ENCODE data around the gene CDC42BPG.

Gene CDC42BPG

DNA sequence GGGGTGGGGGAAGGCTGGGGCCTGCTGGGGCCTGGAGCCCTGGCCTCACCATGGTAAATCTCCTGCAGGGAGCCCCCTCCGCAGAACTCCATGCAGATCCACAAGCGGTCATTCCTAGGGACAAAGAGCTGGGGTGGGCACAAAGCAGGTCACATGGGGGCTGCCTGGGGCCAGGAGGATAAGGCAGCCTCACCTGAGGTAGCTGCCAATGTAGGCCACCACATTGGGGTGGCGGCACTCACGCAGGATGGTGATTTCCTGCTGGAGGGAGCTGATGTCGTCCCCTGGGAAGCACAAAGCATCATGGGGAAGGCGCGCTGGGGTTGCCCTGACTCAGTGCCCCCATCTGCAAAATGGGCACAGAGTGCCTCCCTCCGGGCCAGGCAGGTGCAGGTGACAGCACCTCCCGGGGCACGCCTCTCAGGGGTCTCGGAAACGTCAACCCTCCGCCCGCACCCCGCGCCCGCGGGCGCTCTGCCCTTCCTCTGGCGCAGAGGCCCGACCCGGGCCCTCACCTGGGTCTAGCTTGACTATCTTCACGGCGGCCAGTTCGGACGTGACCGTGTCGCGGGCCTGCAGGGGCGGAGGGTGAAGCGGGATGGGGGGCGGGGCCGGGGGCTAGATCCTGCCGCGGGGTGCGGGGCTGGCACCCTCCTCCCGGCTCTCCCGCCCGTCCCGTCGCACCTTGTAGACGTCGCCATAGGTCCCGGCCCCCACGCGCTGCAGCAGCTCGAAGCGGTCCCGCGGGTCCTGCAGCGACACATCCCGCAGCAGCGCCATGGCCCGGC, 41.9 kb downstream of the CDC42BPG start:
- no peak for DNase-seq

DNA sequence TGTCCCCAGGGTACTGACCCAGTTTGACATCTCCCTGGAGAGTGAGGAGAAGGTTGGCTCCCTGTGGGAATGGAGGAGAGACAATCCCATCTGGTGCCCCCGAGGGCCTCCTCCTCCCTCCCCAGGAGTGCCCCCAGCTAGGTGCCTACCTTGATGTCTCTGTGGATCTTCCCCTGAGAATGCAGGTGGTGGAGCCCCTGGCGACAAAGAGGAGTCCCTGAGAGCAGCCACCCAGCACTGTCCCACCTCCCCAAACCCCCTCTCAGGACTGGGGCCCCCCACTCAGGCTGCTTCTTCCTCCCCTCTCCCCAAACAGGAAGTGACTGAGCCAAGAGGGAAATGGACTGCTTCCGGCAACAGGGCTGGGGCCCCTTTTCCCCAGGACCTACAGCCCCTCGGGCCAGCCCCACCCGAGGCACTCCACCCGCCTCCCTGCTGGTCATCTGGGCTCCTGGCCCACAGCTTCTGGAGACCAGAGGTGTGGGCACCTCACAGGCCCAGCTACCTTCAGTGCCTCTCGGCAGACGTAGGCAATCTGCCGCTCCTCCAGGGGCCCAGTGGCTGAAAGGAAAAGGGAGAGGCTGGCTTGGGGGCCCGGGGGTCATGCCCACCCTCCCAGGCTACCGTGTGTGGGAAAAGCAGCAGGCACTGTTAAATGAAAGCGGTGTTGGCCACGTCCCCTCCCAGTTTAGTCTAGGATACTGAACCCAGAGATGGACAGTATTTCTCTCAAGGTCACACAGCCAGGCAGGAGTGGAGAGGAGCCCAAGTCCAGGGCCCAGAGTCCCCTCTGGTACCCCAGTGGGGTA, 42.7 kb downstream of the CDC42BPG start:
- no peak for DNase-seq

DNA sequence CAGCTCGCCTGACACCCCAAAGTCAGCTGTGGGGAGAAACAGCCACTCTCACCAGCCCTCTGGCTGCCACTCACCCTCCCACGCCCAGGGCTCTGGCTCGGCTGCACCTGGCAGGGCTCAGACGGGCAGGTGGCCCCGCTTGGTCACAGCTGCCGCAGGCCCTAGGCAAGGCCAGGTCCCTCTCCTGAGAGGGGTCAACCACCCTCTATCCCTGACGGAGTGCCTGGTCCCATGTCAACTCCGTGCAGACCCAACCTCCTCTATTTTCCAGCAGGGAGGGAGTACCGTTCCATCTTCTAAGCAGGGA, 43.3 kb downstream of the CDC42BPG start:
- no peak for DNase-seq

DNA sequence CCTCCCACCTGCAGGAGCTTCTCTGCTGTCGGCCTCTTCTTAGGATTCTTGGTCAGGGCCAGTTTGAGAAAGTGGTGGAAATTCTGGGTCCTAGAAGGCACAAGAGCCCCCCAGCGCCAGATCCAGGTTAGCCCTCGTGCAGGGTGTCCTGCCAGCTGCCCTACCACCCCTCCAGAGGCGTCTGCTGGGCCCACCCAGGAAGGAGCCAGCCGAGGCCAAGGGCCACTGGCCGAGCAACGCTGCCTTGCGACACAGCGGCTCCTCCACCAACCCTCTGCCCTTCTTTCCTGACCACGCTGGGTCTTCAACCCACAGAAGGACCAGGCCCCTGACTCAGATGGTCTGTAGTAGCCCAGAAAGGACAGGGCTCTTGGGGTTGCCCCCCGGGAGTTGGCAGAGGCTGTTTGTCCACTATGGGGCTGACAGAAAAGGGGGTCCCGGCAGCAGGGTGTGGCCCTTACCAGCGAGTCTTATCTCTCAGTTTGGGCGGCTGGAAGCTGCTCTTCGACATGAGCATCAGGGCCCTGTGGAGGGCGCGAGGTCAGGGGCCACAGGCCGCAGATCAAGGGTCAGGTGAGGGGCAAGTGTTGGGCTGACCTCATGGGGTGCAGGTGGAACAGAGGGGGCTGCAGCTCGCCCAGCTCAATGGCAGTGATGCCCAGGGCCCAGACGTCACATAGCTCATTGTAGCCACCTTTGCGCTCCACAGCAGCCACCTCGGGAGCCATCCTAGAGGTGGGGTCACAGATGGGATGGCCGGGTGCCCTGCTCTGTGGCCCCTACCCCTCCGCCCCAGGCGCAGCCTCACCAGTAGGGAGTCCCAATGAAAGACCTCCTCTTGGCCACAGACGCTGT, 43.9 kb downstream of the CDC42BPG start:
- no peak for DNase-seq

DNA sequence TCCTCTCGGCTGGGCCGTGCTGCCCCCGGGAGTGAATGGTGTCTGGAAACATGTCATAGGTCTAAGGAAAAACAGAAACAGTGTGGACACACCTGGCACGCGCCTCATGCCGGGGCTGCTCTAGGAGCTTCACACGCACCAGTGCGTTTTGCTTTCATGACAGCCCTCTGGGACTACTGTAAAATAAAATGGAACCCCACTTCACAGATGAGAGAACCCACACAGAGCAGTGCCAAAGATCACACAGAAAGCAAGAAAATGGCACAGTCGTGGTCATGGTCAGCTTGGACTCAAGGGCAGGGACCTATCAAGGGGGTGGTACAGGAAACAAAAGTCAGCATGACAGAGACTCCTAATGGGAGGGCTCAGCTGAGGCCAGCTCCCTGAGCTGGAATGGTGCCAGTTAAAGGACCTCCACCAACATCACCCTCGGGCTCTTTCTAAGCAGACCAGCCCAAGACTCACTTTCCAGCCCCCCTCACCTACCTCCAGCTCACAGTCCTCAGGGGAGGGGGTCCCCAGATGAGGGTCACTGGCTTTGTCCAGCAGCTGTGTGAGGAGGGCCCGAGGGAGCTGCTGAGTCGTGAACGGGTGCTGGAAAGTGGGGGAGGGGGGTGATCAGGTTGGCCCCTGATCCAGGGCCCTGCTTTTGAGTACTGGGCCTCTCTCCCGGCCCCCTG, 44.7 kb downstream of the CDC42BPG start:
- DNase-seq, result no peak

DNA sequence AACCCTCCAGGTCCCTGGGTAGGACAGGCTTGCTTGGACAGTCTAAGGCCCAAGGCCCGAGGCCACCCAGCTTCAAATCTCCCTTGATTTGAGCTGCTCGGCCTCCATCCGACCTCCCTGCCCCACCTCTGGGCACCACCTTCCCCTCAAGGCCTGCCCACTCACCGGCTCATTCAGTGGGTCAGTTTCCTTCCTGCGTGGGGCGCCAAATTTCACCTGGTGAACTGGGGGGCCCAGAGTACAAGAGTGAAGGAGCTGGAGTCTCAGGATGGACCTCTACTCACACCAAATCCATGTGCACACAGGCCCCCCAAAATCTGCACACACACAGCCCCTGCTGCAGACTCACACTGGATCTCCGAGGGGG, 45.2 kb downstream of the CDC42BPG start:
- DNase-seq, result no peak

DNA sequence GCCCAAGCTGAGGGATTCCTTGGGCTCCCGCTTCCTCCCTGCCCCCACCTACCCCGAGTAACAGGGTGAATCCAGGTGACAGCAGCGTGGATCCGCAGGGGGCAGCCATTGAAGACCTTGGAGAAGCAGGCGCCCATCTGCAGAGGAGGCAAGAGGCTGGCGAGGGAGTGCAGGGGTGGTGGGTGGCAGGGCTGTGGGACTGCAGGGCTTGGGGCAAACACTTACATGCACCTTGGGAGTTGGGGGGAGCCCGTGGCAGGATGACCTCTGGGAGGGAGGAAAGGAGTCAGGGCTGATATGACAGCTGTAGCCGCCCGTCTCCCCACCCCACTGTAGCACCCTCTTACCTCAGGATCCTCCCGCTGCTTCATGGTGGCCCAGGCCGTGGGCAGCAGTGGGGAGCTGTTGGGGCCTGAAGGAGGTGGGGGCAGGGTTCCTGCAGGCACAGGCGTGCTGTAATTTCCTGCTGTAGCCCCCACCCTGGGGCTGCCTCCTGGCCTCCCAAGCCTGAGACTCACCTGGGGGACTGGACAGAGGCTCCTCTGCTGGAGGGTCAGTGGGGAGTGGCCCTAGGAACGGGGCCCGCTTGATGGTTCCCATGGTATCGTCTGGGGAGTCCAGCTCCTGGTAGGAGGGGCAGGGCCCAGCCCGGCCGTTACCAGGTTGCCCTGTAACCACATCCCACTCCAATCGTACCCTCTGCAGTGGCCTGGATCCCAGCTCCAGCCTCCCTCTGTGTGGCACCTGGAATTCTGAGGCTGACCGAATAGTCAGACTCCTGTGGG, 47.5 kb downstream of the CDC42BPG start:
- DNase-seq, result no peak

DNA sequence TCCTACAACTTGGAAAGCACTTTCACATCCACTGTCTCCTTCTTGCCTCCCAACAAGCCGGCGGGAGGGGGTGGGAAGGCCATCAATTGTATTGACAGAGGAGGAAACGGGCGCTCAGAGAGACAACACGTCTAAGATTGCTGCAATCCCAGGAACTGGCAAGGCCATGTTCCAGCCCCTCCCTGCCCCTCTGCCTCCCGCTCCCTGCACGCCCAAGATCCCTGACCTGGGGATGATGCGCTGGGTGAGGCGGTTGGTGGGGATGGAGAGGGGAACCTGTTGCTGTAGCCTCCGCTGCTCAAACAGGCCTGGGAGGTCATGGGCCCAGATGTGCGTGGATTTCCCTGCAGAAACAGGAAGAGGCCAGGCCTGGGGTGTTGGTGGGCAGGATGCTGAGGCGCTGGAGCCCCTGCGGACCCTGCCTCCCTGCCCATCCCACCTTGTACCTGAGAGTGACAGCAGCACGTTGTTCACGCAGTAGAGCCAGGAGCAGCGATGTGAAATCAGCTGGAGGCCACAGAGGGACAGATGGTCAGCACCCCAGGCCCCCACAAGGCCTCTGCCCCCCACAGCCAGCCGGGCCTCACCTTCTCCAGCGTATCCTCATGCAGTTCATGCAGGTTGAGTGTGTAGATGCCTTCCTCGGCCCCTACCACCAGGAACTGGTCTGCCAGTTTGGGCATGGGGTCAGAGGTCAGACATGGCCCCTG, 48.3 kb downstream of the CDC42BPG start:
- DNase-seq, result no peak

DNA sequence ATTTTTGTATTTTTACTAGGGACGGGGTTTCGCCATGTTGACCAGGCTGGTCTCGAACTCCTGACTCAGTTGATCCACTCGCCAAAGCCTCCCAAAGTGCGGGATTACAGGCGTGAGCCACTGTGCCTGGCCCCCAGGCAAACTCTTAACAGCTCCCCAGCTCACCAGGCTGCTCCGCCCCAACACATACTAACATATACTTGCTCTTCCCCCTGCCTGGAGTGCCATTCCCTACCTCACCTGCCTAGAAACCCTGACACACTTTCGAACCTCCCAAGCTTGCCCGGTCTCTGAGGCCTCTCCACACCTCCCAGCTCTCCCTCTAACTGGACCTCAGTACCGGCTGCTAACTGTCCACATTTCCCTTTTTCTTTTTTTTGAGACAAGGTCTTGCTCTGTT, 49.9 kb downstream of the CDC42BPG start:
- no peak for DNase-seq

DNA sequence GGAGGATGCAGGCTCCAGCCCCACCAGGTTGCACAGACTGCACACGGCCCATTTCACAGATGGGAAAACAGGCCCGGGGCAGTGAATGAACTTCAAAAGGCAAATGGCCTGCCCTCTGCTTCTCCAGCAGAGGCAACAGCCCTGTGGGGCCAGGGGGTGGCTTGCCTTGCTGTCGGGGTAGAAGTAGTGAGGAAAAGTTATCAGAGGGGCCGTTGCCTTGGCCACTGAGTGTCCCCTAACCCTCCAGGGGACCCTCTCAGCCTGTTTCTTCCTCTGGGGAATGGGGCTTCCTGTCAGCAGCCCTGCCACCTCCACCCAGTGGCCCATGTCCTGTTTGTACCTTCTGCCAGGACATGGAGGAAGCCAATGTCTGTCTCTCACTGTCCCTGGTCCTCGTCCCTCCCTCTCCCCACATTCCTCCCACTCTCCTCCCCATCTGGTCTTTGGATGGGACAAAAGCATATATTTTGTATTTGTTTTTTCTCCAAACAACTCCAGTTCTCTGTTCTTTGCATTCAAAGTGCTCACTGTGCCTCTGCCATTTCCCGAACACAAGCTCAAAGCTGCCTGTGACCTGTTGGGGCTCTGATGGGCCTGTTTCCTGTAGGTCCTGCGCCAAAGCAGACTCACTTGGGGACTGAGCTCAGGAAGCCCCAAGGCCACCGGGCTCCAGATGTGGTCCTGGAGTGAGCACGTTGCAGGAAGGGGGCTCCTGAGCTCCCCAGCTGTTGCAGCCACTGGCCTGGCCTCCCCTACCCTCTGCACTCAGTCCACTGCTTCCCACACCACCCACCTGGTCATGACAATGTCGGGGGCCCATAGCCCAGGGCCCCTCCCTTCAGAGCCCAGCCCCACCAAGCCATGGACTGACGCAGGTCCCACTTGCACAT, 50.9 kb downstream of the CDC42BPG start:
- DNase-seq, result no peak

DNA sequence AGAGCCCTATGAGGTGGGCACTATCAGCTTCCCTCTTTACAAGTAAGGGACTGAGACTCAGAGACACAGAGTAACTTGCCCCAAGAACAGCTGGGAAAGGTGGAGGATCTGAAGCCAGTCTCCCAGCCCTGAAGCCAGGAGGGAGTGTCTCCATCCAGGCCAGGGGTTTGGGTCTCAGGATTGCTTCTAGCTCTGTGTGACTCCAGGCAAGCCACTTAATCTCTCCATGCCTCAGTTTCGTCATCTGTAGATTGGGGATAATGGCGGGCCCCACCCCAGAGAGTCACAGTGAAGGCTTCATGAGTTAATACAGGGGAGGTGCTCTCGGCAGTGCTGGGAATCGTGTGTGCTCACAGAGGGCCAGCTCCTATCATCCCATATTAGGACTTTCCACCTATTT, 52.0 kb downstream of the CDC42BPG start:
- no peak for DNase-seq

DNA sequence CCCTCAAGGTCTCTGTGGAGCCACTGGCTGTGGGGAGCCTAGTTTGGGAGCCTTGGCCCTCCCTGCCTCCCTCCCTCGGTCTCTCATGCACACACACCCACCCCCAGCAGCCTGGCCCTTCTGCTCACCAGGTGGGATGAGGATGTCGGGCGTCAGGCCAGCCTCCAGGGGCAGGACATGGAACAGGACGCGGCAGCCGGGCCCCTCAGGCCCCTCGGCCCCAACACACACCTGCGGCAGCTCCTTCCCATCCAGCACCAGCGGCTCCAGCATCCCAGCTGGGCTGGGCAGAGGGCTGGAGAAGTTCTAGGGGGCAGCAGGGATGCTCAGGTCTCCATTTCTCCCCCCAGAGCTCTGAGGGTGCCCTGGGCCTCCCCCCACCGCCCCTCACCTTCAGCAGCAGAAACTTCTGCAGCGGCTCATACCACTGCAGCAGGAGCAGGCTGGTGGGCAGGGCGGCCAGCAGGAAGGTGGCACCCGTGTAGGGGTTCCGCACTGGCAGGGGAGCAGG, 52.6 kb downstream of the CDC42BPG start:
- DNase-seq, result no peak

DNA sequence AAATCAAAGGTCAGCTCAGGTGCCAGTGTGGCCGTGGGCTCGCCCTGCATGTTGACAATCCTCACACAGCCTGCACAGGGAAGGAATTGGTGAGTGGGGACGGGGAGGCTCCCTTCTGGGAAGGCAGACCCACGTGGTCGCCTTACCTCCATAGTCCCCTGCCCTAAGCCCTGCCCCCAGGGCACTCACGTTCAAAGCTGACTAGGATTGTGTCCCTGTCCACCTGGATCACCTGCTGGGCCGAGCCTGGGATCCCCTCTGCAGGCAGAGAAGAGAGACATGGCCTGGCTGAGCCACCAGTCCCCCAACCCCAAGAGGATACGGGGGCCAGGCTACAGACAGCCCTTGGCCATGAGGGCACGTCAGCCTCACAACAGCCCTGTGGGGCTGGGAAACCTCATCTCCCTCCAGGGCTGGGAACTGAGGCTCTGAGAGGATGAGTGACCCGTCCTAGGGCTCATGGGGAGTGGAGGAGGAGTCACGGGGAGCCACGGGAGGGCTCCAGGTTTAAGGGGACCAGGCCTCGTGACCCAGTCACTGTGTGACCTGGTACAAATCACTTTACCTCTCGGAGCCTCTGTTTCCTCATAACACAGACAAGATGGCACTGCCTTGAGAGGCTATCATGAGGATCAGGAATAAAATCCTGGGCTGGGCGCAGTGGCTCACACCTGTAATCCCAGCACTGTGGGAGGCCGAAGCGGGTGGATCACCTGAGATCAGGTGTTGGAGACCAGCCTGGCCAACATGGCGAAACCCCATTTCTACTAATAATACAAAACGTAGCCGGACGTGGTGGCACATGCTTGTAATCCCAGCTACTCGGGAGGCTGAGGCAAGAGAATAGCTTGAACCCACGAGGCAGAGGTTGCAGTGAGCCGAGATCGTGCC, 54.0 kb downstream of the CDC42BPG start:
- DNase-seq, result no peak

DNA sequence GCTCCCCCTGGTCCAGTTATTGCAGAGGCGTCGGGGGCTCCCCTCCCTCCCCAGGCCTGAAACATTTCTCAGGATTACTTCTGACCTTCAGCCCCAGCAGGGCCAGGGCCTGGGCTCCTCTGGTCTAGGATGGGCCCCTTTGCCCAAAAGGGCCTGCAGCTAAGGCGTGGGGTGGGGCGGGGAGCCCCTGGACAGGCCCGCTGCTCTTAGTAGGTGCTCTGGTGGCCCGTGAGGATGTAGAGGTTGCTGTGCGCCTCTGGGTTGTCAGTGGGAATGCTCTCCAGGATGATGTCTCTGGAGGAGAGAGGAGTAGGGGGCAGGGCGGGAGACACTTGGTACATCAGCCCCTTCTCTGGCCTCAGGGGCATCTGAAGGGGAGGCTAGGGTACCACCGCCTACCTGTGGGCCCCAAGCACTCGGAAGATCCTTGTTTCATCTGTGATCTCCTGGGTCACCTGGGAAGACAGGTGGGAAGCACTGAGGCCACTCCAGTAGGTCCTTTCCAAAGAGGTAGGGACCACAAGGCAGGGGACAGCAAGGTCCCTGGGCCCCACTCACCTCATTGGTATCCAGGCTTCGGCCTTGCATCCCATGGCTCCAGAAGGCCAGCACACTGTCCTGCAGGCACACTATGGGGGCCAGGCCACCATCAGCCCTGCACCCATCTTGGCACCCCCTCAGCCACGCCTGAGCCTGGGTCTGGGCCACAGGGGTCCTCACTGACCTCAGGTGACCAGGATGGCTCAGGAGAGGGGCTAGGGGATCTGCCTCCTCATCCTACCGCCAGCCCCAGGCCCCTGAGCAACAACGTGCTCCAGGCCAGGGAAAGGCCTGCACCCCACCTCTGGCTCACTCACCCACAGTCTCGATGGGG, 54.9 kb downstream of the CDC42BPG start:
- DNase-seq, result no peak

DNA sequence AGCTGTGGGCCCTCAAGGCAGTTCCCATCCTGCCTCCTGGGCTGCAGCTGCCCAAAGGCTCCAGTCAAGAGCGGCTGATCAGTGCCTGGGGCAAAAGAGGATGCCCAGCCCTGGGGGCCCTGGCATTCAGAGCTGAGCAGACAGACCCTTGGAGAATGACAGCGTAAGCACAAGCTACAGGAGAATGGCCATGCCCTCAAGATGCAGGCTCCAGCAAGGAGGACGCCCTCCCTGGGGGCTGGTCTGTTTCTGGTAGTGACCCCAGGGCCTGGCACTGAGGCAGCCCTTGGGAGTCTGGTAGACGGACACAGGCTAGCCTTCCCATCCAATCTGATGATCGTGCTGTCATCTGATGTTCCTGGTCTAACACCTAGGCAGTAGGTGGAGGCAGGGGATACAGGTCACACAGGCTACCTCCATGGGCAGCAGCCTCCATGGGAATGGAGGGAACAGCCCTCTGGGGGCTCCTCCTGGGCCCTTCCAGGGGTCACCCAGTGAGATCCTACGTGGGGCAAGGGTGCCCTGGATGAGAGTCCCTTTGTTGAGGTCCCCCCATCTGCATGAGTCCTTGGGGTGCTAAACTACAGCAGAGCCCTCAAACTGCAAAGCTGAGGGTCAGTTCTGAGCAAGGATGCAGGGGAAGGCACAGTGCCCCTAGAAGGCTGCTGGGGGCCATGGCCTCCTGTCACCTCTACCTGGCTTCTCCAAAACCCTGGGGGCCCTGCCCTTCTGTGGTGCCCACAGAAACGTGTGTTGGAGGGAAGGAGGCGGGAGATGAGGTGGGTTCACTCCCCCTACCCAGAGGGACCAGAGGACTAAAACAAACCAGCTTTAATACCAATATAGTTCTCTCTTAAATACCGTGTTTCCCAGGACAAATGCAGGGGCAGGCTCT, 55.9 kb downstream of the CDC42BPG start:
- no peak for DNase-seq

DNA sequence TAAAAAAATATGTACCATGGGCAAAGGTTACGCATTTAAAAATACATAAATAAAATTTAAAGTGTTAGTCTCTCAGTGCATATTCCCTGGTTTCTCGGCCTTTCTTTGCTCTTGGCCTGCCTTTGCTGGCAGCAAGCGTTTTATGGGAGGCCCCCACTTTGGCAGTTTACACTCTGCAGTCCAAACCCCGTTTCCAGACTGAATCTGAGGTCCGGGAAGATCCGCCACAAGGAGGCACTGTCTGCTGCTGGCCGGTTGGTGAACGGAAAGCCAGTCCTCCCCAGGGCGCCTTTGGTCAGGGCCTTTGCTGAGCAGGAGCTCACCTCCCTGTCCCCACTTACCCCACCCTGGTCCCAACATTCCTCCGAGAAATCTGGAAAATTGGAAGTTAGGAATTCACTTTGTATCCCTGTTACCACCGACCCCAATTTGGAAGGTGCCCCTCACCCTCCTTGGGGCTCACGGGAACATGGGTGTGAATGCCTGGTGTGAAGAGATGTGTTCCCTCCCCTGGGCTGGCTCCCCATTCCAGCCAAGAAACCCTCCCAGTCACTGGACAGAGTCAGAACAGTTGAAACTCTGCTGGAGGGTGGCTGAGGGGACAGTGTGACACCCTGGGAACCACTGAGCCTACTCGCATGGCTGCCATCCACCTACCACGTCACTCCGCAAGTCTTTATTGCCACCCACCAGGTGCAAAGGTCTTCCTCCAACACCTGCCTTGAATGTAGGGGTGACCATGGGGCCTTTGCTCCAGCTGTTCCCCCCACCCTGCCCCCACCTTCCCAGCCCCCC, 56.7 kb downstream of the CDC42BPG start:
- DNase-seq, result peak; percentile 47 to 52
